Measurements from ENCODE around the gene CRYBG1.
"Not testable (repeated sequence)": the region's sequence is repeated elsewhere in the genome, so short reads cannot be mapped to it uniquely, and the experiment has no call there.

The CRYBG1 gene

GRCh38 chr6:106383573-106383972 is 23.1 kb downstream of the CRYBG1 start:
- FAIRE-seq: no peak
- no peak for DNase-seq (ENCODE audit: insufficient read length, low spot score)

GRCh38 chr6:106385530-106385929 is 25.0 kb downstream of the CRYBG1 start:
- DNase-seq (ENCODE audit: insufficient read length, low spot score): no peak
- TF ChIP-seq POLR2AphosphoS5 (IDR thresholded peaks at IDR 0.05; ENCODE audit: low read depth, low read length) (no peak), POU2F2 (IDR thresholded peaks at IDR 0.05; ENCODE audit: low read depth, low read length) (no peak), TAF1 (IDR thresholded peaks at IDR 0.05; ENCODE audit: low read depth, low read length) (no peak)
- peak; percentile 23 for FAIRE-seq

More at GRCh38 chr6:106383573-106383972, 23.1 kb downstream of the CRYBG1 start:
- no peak for TF ChIP-seq PAX5 (IDR thresholded peaks at IDR 0.05; ENCODE audit: insufficient read depth, low read length, severe bottlenecking)
- TF ChIP-seq POLR2A (IDR thresholded peaks at IDR 0.05; ENCODE audit: low read depth, low read length): no peak
- TF ChIP-seq POU2F2 (IDR thresholded peaks at IDR 0.05; ENCODE audit: low read depth, low read length): no peak
- TF ChIP-seq POLR2AphosphoS5 (IDR thresholded peaks at IDR 0.05; ENCODE audit: low read depth, low read length): no peak
- no peak for TF ChIP-seq SPI1 (IDR thresholded peaks at IDR 0.05; ENCODE audit: low read depth, low read length)
- TF ChIP-seq TAF1 (IDR thresholded peaks at IDR 0.05; ENCODE audit: low read depth, low read length): no peak

- FAIRE-seq (no peak), DNase-seq (ENCODE audit: insufficient read length, low spot score) (no peak)
- no peak for TF ChIP-seq PAX5 (IDR thresholded peaks at IDR 0.05; ENCODE audit: insufficient read depth, low read length, severe bottlenecking)
- TF ChIP-seq POLR2AphosphoS5 (IDR thresholded peaks at IDR 0.05; ENCODE audit: low read depth, low read length): no peak
- TF ChIP-seq TAF1 (IDR thresholded peaks at IDR 0.05; ENCODE audit: low read depth, low read length): no peak
- no peak for TF ChIP-seq SPI1 (IDR thresholded peaks at IDR 0.05; ENCODE audit: low read depth, low read length)
- TF ChIP-seq POU2F2 (IDR thresholded peaks at IDR 0.05; ENCODE audit: low read depth, low read length): no peak
- no peak for TF ChIP-seq POLR2A (IDR thresholded peaks at IDR 0.05; ENCODE audit: low read depth, low read length)
Measured at GRCh38 chr6:106387875-106388274, 27.4 kb downstream of the CRYBG1 start.

GRCh38 chr6:106390088-106390487 is 29.6 kb downstream of the CRYBG1 start:
- FAIRE-seq (no peak), DNase-seq (ENCODE audit: insufficient read length, low spot score) (no peak)
- TF ChIP-seq POLR2AphosphoS5 (IDR thresholded peaks at IDR 0.05; ENCODE audit: low read depth, low read length): no peak
- TF ChIP-seq POLR2A (IDR thresholded peaks at IDR 0.05; ENCODE audit: low read depth, low read length): no peak
- TF ChIP-seq PAX5 (IDR thresholded peaks at IDR 0.05; ENCODE audit: insufficient read depth, low read length, severe bottlenecking): no peak
- no peak for TF ChIP-seq TAF1 (IDR thresholded peaks at IDR 0.05; ENCODE audit: low read depth, low read length)
- no peak for TF ChIP-seq SPI1 (IDR thresholded peaks at IDR 0.05; ENCODE audit: low read depth, low read length)
- no peak for TF ChIP-seq POU2F2 (IDR thresholded peaks at IDR 0.05; ENCODE audit: low read depth, low read length)

- no peak for TF ChIP-seq PAX5 (IDR thresholded peaks at IDR 0.05; ENCODE audit: insufficient read depth, low read length, severe bottlenecking)
- no peak for TF ChIP-seq POU2F2 (IDR thresholded peaks at IDR 0.05; ENCODE audit: low read depth, low read length)
- TF ChIP-seq POLR2A (IDR thresholded peaks at IDR 0.05; ENCODE audit: low read depth, low read length): no peak
- TF ChIP-seq TAF1 (IDR thresholded peaks at IDR 0.05; ENCODE audit: low read depth, low read length): no peak
- TF ChIP-seq POLR2AphosphoS5 (IDR thresholded peaks at IDR 0.05; ENCODE audit: low read depth, low read length): no peak
- TF ChIP-seq SPI1 (IDR thresholded peaks at IDR 0.05; ENCODE audit: low read depth, low read length): no peak
- DNase-seq (ENCODE audit: insufficient read length, low spot score) (no peak), FAIRE-seq (no peak)
Measured at GRCh38 chr6:106396426-106397220, 36.1 kb downstream of the CRYBG1 start.

- FAIRE-seq (no peak), DNase-seq (ENCODE audit: insufficient read length, low spot score) (no peak)
- TF ChIP-seq POLR2A (IDR thresholded peaks at IDR 0.05; ENCODE audit: low read depth, low read length) (no peak), POLR2AphosphoS5 (IDR thresholded peaks at IDR 0.05; ENCODE audit: low read depth, low read length) (no peak), TAF1 (IDR thresholded peaks at IDR 0.05; ENCODE audit: low read depth, low read length) (no peak), PAX5 (IDR thresholded peaks at IDR 0.05; ENCODE audit: insufficient read depth, low read length, severe bottlenecking) (no peak), POU2F2 (IDR thresholded peaks at IDR 0.05; ENCODE audit: low read depth, low read length) (no peak), SPI1 (IDR thresholded peaks at IDR 0.05; ENCODE audit: low read depth, low read length) (no peak)
Measured at GRCh38 chr6:106397431-106397830, 36.9 kb downstream of the CRYBG1 start.

- TF ChIP-seq SPI1 (IDR thresholded peaks at IDR 0.05; ENCODE audit: low read depth, low read length) (no peak), POU2F2 (IDR thresholded peaks at IDR 0.05; ENCODE audit: low read depth, low read length) (no peak), POLR2AphosphoS5 (IDR thresholded peaks at IDR 0.05; ENCODE audit: low read depth, low read length) (no peak), POLR2A (IDR thresholded peaks at IDR 0.05; ENCODE audit: low read depth, low read length) (no peak), PAX5 (IDR thresholded peaks at IDR 0.05; ENCODE audit: insufficient read depth, low read length, severe bottlenecking) (no peak), TAF1 (IDR thresholded peaks at IDR 0.05; ENCODE audit: low read depth, low read length) (no peak)
- no peak for DNase-seq (ENCODE audit: insufficient read length, low spot score)
- FAIRE-seq: no peak
Measured at GRCh38 chr6:106398621-106399020, 38.1 kb downstream of the CRYBG1 start.

- not testable (repeated sequence) for FAIRE-seq; DNase-seq (ENCODE audit: insufficient read length, low spot score)
Measured at GRCh38 chr6:106405044-106405443, 44.5 kb downstream of the CRYBG1 start.

- DNase-seq (ENCODE audit: insufficient read length, low spot score): no peak
- TF ChIP-seq POLR2A (IDR thresholded peaks at IDR 0.05; ENCODE audit: low read depth, low read length): no peak
- TF ChIP-seq POLR2AphosphoS5 (IDR thresholded peaks at IDR 0.05; ENCODE audit: low read depth, low read length): no peak
- TF ChIP-seq TAF1 (IDR thresholded peaks at IDR 0.05; ENCODE audit: low read depth, low read length): no peak
- no peak for TF ChIP-seq SPI1 (IDR thresholded peaks at IDR 0.05; ENCODE audit: low read depth, low read length)
- no peak for TF ChIP-seq POU2F2 (IDR thresholded peaks at IDR 0.05; ENCODE audit: low read depth, low read length)
- TF ChIP-seq PAX5 (IDR thresholded peaks at IDR 0.05; ENCODE audit: insufficient read depth, low read length, severe bottlenecking): no peak
- no peak for FAIRE-seq
Measured at GRCh38 chr6:106411056-106411455, 50.5 kb downstream of the CRYBG1 start.

- TF ChIP-seq PAX5 (IDR thresholded peaks at IDR 0.05; ENCODE audit: insufficient read depth, low read length, severe bottlenecking) (no peak), TAF1 (IDR thresholded peaks at IDR 0.05; ENCODE audit: low read depth, low read length) (no peak), POLR2A (IDR thresholded peaks at IDR 0.05; ENCODE audit: low read depth, low read length) (no peak), SPI1 (IDR thresholded peaks at IDR 0.05; ENCODE audit: low read depth, low read length) (no peak), POU2F2 (IDR thresholded peaks at IDR 0.05; ENCODE audit: low read depth, low read length) (no peak), POLR2AphosphoS5 (IDR thresholded peaks at IDR 0.05; ENCODE audit: low read depth, low read length) (no peak)
- no peak for FAIRE-seq
- DNase-seq (ENCODE audit: insufficient read length, low spot score): no peak
Measured at GRCh38 chr6:106411643-106412200, 51.2 kb downstream of the CRYBG1 start.
